H1 (cell line): ENCODE data around the gene SATB2. TPM values are rescaled to one million over a fixed set of nuclear protein-coding genes. Genes with fewer than 3 reads are reported as not detected.

Source experiments
- E2F6 ChIP-seq: IDR thresholded peaks from 2 replicates; pipeline ENCODE4 v1.6.1; 2012; ENCODE audit warnings: inconsistent platforms
- SP1 ChIP-seq: IDR thresholded peaks from 2 replicates; pipeline ENCODE4 v1.6.1; 2011; ENCODE audit warnings: low read depth, low read length
- SRF ChIP-seq: IDR thresholded peaks from 2 replicates; pipeline ENCODE4 v1.6.1; 2011; ENCODE audit warnings: mild to moderate bottlenecking, low read depth, low read length, moderate library complexity
- polyA plus RNA-seq, 7 experiments: library from polyadenylated mRNA; depleted of rRNA in 3 of 7; stranded (reverse) in 5 of 7; unstranded in 2 of 7; fragments of >200 nt in 5 of 7; fragments of 200-250 nt in 2 of 7; gene quantifications; 1 replicate in 5 of 7; 2 replicates in 1 of 7; 4 replicates in 1 of 7; pipeline versions ENCODE4 v1.2.1 to v1.2.3, GENCODE V29; 2011 to 2013; ENCODE audit warnings: missing spikeins in 2 of 7, mixed read lengths in 2 of 7
- total RNA-seq: library from RNA; stranded (reverse); fragmentation: NEBNext Ultra II Directional; extraction: Animal tissue kit (Norgen Biotek cat#: 25700); gene quantifications from 2 replicates; pipeline ENCODE4 v1.2.1, GENCODE V29; 2021

Gene SATB2
- total and polyA plus RNA-seq, 2 of the 8 experiments (the other 6 are each of a cell fraction or from before 2014, with no cell fraction given), result 1.3 to 5.7 TPM

DNA sequence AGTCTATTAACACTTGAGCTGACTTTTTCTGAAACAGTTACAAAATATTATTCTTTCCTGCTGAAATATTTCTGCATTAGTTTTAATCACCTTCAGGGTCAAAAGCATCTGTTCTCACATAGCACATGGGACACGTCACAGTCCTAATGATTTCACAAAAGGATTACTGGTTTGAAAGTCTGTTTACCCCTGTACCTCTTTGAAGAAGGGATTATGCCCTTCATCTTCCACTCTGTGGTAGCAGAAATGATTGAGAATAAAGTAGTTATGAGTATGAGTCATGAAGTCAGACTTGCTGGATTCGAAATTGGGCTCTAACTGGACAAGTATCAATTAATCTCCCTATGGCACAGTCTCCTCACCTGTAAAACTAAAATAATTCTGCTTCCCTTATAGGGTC is 121.2 kb downstream of the SATB2 start (continued):
- TF ChIP-seq E2F6, result no peak
- no peak for TF ChIP-seq SP1
- no peak for TF ChIP-seq SRF
- TF ChIP-seq, all 59 proteins: peak for 0
